Measurements from ENCODE around the gene IRAK3. TPM values are rescaled to one million over a fixed set of nuclear protein-coding genes. Genes with fewer than 3 reads are reported as not detected.

The IRAK3 gene
- total RNA-seq, 1 experiment from 2014 or later, result 0.44 TPM

DNA sequence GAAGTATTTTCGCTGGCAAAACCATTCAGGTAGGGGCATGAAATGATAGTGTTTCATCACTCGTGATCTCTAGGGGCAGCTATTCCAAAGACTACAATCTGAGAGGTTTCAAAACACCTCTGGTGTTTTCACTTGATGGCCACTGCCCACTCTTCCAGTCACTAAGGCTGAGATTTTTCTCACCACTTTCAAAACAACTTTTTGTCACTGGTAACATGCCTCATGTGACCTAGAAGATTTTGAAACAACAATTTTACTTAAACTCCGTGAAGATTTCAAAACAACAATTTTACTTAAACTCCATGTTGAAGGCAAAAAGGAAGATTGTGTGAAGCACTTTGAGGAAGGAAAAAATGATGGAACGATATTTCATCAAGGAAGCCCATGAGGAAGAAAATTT is 1.2 kb upstream of the IRAK3 start:
- no peaks in the 10 kb centered on the region for H3K79me1 ChIP-seq (ENCODE audit: insufficient read depth, low read depth, low read length, poor library complexity, severe bottlenecking)
- H3K9ac ChIP-seq (ENCODE audit: extremely low read depth, insufficient read length, low read length), result no peak overlapping the region
- no peak overlapping the region for H4K8ac ChIP-seq (replicated peaks; ENCODE audit: insufficient read length, low read depth, low read length)
- H3K36me3 Mint-ChIP-seq (ENCODE audit: insufficient read depth in 1 of 3, low read depth in 3 of 3), result peaks cover 0 to 5% (median 0%) of the 10 kb centered on the region in 3 experiments; a peak in 1 of 7 replicates
- H3K9me3 ChIP-seq (ENCODE audit: control insufficient read depth, low read depth, low read length), result no peaks in the 10 kb centered on the region
- H2BK5ac ChIP-seq (ENCODE audit: insufficient read length, low read length), result no peak overlapping the region
- no peak overlapping the region for H4K91ac ChIP-seq (ENCODE audit: insufficient read length, low read depth, low read length)
- no peaks in the 10 kb centered on the region for H4K20me1 ChIP-seq (ENCODE audit: control insufficient read depth, insufficient read depth, insufficient read length)
- no peak overlapping the region for H2AFZ ChIP-seq (ENCODE audit: low read length)
- H3K4me1 Mint-ChIP-seq, result no peaks in the 10 kb centered on the region
- peaks cover 66% of the 10 kb centered on the region for H3K27me3 Mint-ChIP-seq (ENCODE audit: low read depth)
- no peak overlapping the region for H2AK5ac ChIP-seq (ENCODE audit: insufficient read length, low read length)
- no peak overlapping the region for H3K4me2 ChIP-seq (ENCODE audit: insufficient read depth, insufficient read length, low read length)
- H3K14ac ChIP-seq (ENCODE audit: insufficient read depth, low read length), result no peak overlapping the region
- 0 out of 5 replicates have a peak overlapping the region, but pooled peaks of 1 of the 2 experiments have one; percentile 4 for H3K4me3 Mint-ChIP-seq
- no CpG with 5 or more reads among the region's 4 CpGs for WGBS (ENCODE audit: extremely low coverage, insufficient read length, low lambda C conversion rate)
- H3K27ac ChIP-seq (ENCODE audit: insufficient read length, low read depth, low read length), result no peak overlapping the region
- no peak overlapping the region for H2BK15ac ChIP-seq (ENCODE audit: low read depth, low read length)
- no peak overlapping the region for H2BK120ac ChIP-seq (ENCODE audit: low read depth, low read length, poor library complexity, severe bottlenecking)
- no peak overlapping the region for H2BK20ac ChIP-seq (ENCODE audit: low read depth, low read length, poor library complexity, severe bottlenecking)
- no peak overlapping the region for H4K5ac ChIP-seq (ENCODE audit: insufficient read length, low read depth, low read length)
- TF ChIP-seq, protein P1, sequence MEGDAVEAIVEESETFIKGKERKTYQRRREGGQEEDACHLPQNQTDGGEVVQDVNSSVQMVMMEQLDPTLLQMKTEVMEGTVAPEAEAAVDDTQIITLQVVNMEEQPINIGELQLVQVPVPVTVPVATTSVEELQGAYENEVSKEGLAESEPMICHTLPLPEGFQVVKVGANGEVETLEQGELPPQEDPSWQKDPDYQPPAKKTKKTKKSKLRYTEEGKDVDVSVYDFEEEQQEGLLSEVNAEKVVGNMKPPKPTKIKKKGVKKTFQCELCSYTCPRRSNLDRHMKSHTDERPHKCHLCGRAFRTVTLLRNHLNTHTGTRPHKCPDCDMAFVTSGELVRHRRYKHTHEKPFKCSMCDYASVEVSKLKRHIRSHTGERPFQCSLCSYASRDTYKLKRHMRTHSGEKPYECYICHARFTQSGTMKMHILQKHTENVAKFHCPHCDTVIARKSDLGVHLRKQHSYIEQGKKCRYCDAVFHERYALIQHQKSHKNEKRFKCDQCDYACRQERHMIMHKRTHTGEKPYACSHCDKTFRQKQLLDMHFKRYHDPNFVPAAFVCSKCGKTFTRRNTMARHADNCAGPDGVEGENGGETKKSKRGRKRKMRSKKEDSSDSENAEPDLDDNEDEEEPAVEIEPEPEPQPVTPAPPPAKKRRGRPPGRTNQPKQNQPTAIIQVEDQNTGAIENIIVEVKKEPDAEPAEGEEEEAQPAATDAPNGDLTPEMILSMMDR (conservative IDR thresholded peaks at IDR 0.05), result no peak
- DNase-seq, result no peak
- H3K56ac ChIP-seq (ENCODE audit: insufficient read length, low read depth, low read length), result no peak overlapping the region
- no peaks in the 10 kb centered on the region for H3K4me1 ChIP-seq (ENCODE audit: insufficient read depth, low read length)
- no peak overlapping the region for H3T11ph ChIP-seq (ENCODE audit: low read length)
- peaks cover 0 to 4% of the 10 kb centered on the region in 2 experiments; a peak in 3 of 5 replicates for H3K9me3 Mint-ChIP-seq
- H3K23ac ChIP-seq (ENCODE audit: insufficient read length, low read depth, low read length), result no peak overlapping the region
- H3K4ac ChIP-seq (ENCODE audit: low read depth, low read length), result no peak overlapping the region
- no peak overlapping the region for H2BK12ac ChIP-seq (ENCODE audit: insufficient read length, low read depth, low read length)
- H3K27ac Mint-ChIP-seq, result no peak overlapping the region
- no peaks in the 10 kb centered on the region for H3K79me2 ChIP-seq (ENCODE audit: insufficient read depth, low read length)
- H3K23me2 ChIP-seq (ENCODE audit: insufficient read length, low read depth, low read length, poor library complexity, severe bottlenecking), result peaks cover 8% of the 10 kb centered on the region
- H3K27me3 ChIP-seq (ENCODE audit: insufficient read depth, low read length), result peaks cover 15% of the 10 kb centered on the region; the same call in 1 of the 2 replicates
- no peak overlapping the region for H3K18ac ChIP-seq (ENCODE audit: insufficient read length, low read depth, low read length)
